A673 (cell line): ENCODE results near the gene STRAP.

Experiments
- EZH2 ChIP-seq: fragments of 200-600 bp; sonication (generic); IDR thresholded peaks from 2 replicates; pipeline ENCODE4 v1.6.1; 2017; ENCODE audit warnings: borderline replicate concordance, low read depth, mild to moderate bottlenecking, mixed read lengths, antibody characterized with exemption, low read length; ENCODE audit not compliant: poor library complexity, severe bottlenecking
- TF ChIP-seq, protein P1 (sequence below): fragments of 300-800, 200-600 bp; sonication (generic); conservative IDR thresholded peaks from 2 replicates; pipeline ENCODE4 v1.5.1; 2017; ENCODE audit warnings: low read depth, mild to moderate bottlenecking, antibody characterized with exemption, low read length, moderate library complexity, mixed read lengths

DNA sequence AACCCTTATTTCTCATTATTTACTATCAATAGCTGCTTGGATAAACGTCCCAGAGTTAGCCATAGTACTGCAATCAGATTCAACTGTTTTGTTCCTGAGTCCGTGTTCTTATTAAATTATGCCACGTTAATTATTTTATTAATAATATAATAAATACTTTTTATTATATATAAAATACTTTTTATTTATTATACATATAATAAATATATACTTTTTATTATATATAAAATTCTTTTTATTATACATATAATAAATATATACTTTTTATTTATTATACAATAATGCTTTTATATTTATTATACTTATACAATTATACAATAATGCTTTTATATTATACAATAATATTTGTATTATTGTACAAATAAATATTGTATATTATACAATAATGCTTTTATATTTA lies 11.1 kb downstream of the STRAP start:
- TF ChIP-seq, protein P1, sequence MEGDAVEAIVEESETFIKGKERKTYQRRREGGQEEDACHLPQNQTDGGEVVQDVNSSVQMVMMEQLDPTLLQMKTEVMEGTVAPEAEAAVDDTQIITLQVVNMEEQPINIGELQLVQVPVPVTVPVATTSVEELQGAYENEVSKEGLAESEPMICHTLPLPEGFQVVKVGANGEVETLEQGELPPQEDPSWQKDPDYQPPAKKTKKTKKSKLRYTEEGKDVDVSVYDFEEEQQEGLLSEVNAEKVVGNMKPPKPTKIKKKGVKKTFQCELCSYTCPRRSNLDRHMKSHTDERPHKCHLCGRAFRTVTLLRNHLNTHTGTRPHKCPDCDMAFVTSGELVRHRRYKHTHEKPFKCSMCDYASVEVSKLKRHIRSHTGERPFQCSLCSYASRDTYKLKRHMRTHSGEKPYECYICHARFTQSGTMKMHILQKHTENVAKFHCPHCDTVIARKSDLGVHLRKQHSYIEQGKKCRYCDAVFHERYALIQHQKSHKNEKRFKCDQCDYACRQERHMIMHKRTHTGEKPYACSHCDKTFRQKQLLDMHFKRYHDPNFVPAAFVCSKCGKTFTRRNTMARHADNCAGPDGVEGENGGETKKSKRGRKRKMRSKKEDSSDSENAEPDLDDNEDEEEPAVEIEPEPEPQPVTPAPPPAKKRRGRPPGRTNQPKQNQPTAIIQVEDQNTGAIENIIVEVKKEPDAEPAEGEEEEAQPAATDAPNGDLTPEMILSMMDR, result no peak
- no peak for TF ChIP-seq EZH2
